GM18861 (cell line): ENCODE results near the gene PCNX2.

Experiments used
- ATAC-seq: cut with Tn5 transposase; IDR thresholded peaks from one replicate; pipeline ENCODE4 v1.9.1; 2021; ENCODE audit not compliant: unreplicated experiment

PCNX2 gene

GRCh38 chr1:232990176-232991128 lies 305.1 kb downstream of the PCNX2 start:
- no peak for ATAC-seq

DNA sequence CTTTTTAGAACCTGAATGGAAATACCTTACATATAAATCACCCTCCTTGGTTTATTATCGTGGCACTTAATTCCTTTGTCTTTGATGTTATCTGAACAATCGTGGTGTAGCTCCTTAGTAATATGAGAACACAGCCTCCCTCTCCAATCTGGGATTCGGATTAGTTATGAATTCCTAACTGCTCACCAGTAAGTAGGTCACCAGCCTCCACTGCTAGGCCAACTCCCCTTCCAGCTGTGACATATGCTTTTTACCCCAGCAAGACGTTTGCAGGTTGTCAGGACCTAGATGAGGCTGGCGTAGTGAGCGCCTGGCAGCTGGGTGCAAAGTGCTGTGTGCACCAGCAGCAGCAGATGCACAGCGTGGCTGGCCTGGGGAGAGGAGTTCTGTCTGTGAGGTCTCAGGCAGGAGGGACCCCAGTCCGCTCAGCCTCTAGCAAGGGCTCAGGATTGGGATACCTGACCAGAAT lies 306.9 kb downstream of the PCNX2 start:
- no peak for ATAC-seq

DNA sequence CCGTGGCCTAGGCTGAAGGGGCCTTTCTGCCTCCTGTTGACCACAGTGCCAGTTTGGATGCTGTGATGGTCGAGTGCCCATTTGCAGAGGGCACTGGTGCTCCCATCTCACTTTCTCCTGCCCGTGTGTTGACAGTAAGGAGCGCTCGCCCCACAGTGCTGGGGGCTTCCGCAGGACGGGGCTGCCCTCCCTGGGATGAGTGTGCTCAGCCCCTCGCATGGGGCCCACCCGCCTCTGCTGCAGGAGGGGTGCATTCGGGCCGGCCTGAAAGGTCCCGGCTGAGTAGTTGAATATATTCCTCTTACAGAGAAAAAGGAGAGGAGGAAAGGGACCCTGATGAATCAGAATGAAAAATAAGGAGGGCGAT lies 307.8 kb downstream of the PCNX2 start:
- no peak for ATAC-seq

DNA sequence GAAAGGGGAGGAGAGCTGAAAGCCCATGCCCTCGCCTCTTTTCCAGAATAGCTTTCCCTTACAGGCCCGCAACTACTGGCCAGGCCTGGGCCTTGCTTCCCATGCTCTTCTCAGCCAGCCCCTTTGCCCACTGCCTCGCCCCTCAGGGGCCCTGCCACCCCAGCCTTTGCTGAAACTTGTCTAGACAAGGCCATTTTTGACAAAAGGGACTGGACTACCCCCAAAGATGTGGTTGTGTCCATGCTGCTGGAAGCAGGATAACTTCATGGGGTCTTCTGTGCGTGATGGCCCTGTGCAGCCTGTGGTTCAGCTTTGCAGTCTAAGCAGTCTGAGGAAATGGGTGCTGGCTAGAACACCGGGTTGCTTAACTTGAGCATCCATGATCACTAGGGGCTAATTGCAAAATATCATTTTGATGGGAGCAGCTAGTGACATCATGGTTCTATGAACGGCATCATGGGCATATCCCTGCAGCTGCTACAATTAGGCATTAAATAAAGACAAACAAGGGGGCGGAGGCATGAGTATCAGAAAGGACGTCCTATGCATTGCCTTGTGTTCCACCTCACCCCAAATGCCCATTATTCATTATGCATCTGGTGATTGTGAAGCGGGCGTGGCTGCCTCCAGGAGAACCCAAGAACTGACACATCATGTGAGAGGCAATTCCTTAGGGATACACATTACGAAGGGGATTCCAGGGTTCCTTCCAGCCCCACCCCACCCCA lies 308.3 kb downstream of the PCNX2 start:
- ATAC-seq: no peak

DNA sequence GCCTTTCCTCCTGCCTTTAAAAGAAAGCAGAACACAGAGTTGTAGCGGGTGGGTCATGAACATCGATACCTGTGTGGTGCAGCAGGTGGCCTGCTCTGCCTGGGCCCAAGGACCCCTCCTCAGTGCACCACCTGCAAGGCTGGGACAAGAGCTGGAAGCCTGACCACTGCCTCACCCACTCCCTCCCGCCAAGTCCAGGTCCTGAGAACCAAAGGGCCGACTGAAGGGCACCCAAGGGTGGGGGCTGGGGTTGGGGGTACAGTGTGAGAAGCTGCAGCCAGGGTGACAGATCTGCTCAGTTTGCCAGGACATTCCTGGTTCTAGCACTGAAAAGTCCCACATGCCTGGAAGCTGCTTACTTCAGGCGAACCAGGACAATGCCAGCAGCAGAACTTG lies 309.0 kb downstream of the PCNX2 start:
- no peak for ATAC-seq

DNA sequence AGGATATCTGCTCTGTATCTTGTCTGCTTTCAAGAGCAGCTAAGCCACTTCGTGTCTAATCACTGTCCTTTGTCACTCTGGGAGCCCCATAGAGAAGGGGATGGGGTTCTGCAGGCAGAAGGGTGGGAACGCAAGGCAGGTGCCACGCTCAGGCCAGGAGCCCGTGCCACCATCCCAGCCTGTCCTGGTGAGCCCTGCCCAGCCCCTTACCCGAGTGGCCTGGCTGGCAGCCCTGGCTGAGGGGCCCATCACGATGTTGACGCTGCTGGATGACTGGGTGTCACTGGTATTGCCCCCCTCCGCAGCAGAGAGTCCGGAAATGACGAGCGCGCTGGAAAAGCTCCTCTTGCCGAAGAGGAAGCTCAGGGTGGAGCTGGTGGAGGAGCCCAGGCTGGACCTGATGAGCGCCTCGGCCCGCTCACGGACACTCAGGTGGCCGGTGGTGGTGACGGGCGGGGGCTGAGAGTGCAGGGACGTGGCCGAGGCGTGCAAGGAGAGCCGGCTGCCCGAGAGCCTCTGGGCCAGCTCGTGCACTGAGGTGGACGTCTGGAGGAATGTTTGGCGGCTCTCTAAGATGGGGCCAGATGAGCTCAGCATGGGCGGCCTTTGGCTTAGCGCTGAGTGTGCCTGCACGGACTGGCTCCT lies 309.5 kb downstream of the PCNX2 start:
- no peak for ATAC-seq

DNA sequence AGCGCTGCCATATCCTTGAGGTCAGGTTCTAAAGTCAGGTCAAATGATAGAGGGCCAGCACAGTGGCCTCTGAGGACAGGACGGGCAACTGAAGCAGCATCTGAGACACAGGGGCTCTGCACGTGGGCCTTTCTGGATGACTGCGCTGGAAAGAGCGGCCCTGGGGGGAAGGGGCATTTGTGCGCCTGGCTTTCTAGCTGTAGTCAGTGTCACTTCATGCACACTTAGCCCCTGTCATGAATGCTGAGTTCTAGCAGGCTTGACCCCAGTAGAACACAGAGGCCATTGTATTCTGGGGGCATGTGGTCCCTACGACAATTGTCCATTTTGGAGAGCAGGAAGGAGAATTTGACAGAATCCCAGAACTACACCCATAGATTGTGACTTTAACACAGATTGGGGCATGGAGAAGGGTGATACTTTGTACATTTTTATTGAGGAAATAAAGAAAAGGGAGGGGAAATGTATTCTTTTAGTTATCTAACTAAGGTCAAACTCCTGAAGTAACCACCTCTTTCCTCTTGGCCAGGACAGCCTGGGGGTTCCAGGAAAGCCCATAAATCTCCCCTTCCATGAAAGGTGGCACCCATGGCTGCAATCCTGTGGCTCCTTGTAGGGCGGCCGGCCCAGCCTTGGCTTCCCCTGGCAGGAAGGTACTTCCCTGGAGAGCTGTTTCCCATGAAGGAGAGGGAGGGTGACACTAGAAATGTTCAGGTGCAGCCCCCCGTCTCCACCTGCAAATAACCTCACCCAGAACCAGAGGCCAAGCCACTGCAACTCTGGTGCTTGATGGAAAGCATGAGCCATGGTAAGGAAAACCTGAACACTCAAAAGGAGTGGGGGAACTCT lies 310.7 kb downstream of the PCNX2 start:
- no peak for ATAC-seq

DNA sequence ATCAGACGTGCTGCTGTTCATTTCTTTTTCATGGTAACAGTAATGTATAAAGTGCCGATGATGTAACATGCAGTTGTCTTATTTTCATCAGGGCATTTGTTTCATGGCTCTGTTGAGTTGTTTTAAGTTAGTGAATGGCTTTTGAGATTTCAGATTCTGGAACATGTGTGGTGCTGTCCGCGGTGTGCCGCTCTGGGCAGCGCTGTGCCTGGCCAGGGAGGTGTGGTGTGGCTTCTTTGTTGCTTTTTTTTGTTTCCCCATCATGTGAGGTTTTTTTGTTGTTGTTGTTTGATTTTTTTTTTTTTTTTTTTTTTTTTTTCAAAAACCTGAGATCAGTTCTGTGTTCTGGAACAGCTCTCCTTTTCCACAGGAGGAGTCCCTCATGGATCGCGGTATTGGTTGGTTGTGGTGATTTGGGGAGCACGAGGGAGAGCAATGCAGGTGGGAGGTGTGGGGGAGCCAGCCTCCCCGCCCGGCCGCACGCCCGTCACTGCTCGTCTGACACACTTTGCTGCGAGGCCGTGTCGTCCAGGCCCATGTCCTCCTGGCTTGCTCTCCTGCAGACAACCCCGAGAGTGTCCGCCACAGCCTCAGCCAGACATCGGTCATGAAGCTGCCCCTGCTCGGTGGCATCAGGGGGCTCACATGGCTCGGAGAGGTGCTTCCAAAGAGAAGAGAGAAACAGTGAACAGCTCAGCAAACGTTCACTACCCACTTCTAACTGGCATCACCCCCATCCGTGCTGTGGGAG lies 311.5 kb downstream of the PCNX2 start:
- ATAC-seq: no peak

DNA sequence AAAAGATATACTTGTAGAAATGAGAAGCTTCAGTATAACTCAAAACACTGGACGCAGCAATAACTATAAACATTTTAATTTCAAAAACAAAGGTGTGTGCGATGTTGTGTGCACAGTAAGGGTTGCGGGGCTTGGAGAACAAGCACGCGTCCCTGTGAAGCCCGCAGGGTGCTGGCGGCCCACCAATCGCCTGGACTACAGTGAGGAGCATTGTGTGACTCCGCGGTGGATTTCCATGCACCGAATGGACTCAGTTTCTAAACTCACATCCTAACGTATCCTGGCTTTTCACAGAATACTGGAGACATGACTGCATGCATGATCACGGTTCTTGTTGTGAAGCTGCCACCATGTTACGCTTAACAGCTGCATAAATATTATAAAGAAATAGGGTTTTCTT lies 312.1 kb downstream of the PCNX2 start:
- no peak for ATAC-seq

DNA sequence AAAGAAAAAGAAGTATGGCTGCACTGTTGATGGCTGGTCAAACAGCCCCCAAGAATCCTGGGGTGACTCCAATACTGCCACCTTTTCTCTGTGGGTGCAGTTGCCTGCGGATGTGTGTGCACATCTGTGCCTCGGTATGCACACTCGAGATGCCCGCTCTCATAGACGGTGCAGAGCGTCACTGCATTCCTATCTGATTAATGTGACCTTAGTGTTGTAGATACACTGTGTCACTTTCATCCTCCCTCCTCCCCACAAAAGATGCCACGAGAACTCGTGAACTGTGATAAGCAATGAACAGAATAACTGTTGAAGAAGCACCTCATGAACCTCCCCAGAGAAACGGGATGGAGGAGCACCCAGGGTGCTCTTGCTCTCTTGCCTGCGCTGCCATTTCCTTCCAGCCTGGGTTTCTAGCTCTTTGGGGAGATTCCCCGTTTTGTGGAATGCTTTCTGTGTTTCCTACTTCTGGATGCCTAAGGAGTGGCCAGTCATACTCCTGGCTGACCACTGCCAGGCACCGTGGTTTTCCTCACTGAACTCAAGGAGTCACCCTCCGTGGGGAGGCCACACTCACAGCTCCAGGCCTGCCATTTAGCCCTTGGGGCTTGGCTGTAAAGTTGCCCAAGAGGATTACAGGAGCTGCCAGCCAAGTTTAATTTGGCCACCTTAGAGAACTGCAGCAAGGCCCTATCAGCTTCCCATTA lies 313.1 kb downstream of the PCNX2 start:
- no peak for ATAC-seq

DNA sequence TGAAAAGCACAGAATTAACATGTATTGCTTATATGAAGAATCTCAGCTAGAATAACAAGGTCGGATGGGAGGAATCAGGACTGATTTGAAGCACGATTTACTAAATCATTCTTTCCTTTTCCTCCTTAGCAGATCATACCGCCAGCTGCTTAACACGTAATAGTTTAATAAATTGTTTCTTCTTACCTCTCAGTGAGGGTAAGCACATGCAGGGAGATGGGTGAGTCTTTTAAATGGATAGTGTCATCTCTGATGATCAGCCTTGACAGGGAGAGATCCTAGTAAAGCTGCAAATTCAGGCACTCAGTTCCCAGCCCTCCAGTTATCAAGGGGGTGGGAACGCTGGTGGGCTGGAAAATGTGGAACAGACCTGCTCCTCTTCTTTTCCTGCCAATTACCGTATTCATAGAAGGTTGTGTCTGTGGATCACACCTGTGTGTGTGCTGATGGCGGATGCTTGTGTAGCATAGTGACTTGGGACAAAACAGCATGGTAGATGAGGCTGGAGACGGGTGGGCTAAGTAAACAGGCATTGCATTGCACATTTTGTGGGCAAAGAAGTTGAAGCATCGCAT lies 314.5 kb downstream of the PCNX2 start:
- no peak for ATAC-seq

GRCh38 chr1:232980355-232980978 lies 315.1 kb downstream of the PCNX2 start:
- no peak for ATAC-seq

DNA sequence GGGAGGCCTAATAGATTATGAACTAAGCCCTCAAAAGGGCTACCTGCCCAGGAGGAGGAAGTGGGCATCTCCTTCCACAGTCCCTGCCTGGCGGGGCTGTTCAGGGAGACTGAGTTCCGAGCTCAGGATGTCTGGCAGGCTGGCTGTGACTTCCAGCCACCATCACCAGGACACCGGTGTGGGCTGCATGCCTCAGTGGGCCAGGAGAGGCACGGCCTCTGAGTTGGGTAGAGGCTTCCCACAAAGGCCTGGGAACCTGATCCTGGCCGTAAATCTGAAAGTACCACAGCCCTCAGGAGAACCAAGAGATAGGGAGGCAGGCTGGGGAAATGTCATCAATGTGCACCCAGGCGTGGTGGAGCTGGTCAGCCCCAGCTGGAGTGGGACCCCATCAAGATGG lies 316.0 kb downstream of the PCNX2 start:
- no peak for ATAC-seq

- no peak for ATAC-seq
Measured at GRCh38 chr1:232978815-232979214, 316.7 kb downstream of the PCNX2 start.

GRCh38 chr1:232978091-232978634 lies 317.4 kb downstream of the PCNX2 start:
- ATAC-seq: peak; percentile 59

GRCh38 chr1:232974971-232975370 lies 320.6 kb downstream of the PCNX2 start:
- no peak for ATAC-seq

DNA sequence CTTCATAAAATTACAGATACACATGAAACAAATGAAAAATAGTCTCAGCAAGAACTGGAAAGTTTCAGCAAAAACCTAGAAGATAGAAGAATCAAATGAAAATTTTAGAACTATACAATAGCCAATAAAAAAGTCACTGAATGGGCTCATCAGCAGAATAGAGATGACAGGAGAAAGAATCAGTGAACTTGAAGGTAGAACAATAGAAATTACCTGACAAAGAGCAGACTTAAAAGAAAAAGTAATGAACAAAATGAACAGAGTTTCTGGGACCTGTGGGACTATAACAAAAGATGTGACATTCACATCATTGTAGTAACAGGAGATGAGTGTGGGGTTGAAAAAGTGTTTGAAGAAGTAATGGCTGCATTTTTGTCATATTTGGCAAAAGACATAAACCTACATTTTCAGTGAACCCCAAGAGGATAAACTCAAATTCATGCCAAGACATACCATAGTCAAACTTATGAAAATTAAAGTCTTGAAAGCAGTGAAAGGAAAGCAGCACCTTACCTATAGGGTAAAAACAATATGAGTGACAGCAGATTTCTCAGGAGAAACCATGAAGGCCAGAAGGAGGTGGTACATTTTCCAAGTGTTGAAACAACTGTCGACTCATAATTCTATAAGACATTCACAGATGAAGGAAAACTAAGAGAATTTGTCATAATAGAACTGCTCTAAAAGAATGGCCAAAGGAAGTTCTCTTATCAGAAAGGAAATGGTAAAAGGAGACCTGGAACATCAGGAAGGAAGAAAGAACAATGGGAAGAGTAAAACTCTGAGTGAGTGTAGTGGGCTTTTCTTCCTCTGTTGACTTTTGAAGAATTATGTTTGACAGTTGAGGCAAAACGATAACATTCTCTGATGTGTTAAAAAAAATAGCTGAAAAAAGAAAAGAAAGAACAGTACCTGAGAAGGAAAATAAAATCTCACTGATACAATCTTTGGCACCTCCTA lies 321.6 kb downstream of the PCNX2 start:
- no peak for ATAC-seq
